Fibroblast of villous mesenchyme (primary cell): Measurements from ENCODE around the gene SPATS1. TPM values are rescaled to one million over a fixed set of nuclear protein-coding genes. Genes with fewer than 3 reads are reported as not detected.

ENCODE experiments used
- DNase-seq: peaks from one replicate; pipeline ENCODE4 v3.0.0-alpha.2; 2010; ENCODE audit warnings: low read depth
- H3K4me3 ChIP-seq: 2 replicates; pipeline ENCODE4 v1.5.1; 2011; ENCODE audit warnings: low read depth, mild to moderate bottlenecking, low read length
- total RNA-seq: library from RNA; depleted of rRNA; stranded (reverse); fragments of >200 nt; gene quantifications from 2 replicates; pipeline ENCODE4 v1.2.3, GENCODE V29; 2012
- TF ChIP-seq, protein P1 (sequence below): IDR thresholded peaks from 2 replicates; pipeline ENCODE4 v1.5.1; 2012; ENCODE audit warnings: low read depth, mild to moderate bottlenecking, low read length; ENCODE audit not compliant: insufficient read depth

SPATS1 gene
- total RNA-seq, 1 donor: not detected

- DNase-seq: peak; percentile 29
Measured at GRCh38 chr6:44304282-44305199, 37.9 kb upstream of the SPATS1 start.

DNA sequence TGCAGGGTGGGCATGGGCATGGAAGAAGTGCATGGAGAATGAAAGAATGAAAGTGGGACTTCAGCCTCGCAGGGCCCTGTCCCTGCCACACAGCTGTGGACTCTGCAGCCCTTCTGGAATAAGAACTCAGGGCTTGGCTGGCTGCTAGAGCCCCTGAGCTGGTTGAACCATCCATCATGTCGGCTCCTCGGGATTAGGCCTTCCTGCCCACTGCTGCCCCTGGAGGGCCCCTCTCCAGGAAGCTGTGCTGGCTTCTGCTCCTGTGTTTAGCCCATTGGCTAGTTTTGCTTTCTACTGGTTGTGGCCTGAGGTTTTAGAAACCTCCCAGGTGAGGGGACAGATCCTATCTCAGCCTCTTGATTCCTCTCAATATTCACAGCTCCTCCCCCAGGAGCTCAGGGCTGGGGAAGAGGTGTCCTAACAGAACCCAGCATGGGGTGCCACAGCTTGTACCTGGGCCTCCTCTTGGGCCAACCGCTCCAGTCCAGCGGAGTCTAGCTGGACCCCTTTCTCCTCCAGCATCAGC lies 37.2 kb upstream of the SPATS1 start:
- DNase-seq: no peak
- no peak overlapping the region for H3K4me3 ChIP-seq
- TF ChIP-seq, protein P1, sequence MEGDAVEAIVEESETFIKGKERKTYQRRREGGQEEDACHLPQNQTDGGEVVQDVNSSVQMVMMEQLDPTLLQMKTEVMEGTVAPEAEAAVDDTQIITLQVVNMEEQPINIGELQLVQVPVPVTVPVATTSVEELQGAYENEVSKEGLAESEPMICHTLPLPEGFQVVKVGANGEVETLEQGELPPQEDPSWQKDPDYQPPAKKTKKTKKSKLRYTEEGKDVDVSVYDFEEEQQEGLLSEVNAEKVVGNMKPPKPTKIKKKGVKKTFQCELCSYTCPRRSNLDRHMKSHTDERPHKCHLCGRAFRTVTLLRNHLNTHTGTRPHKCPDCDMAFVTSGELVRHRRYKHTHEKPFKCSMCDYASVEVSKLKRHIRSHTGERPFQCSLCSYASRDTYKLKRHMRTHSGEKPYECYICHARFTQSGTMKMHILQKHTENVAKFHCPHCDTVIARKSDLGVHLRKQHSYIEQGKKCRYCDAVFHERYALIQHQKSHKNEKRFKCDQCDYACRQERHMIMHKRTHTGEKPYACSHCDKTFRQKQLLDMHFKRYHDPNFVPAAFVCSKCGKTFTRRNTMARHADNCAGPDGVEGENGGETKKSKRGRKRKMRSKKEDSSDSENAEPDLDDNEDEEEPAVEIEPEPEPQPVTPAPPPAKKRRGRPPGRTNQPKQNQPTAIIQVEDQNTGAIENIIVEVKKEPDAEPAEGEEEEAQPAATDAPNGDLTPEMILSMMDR: no peak

More at GRCh38 chr6:44304282-44305199, 37.9 kb upstream of the SPATS1 start:
- TF ChIP-seq, protein P1: peak; percentile 88
- no peak overlapping the region for H3K4me3 ChIP-seq

DNA sequence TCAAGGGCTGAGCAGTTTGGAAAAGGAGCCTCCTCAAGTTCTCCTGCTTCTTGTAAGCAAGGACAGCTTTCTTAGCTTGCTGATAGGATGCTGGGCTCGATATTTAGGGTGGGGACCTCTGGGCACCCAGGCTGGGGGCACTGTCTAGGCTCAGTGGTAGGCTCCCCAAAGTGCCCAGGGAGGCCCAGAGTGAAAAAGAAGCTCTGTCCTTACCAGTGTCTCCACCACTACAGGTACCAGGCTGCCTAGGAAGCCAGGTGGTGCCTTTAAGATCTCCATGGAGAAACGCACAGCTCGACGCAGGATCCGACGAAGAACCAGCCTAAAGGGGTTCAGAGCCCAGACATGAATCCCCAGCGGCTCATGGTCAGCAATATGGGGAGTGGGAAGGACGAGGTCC lies 35.7 kb upstream of the SPATS1 start:
- DNase-seq: no peak
- TF ChIP-seq, protein P1: no peak
- H3K4me3 ChIP-seq: no peak overlapping the region

DNA sequence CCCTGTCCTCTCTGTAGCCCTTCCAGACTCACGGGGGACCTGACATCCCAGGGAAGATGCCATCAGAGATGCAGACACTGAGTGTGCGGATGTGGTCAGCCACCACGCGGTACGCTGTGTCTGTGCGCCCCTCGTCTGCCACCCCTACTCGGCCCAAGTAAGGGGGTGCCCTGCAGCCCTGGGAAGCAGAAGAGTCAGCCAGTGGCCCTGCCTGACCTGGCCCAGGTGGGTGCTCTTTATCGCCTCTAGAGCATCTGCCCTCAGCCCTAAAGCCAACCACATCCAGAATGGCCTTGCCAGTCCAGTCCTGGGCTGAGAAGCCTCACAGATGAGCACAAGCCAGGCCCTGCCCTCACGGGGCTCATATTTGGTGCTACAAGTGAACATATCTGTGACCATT lies 35.2 kb upstream of the SPATS1 start:
- no peak overlapping the region for H3K4me3 ChIP-seq
- no peak for DNase-seq
- TF ChIP-seq, protein P1: no peak

DNA sequence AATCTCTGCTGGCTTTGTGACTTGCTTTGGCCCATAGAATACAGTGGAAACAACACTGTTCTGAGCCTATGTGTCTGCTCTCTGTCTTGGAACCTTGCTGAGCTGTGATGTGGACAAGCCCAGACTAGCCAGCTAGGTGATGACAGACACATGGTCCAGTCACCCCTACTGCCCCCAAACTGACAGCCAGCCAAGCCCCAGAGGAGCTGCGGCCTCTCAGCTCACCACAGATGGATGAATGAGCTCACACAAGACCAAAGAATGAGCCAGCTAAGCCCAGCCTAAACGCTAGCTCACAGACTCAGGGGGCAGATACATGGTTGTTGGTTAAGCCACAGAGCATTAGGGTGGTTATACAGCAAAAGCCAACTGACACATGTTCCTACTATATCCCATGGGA lies 33.4 kb upstream of the SPATS1 start:
- no peak for DNase-seq
- TF ChIP-seq, protein P1: no peak
- no peak overlapping the region for H3K4me3 ChIP-seq

DNA sequence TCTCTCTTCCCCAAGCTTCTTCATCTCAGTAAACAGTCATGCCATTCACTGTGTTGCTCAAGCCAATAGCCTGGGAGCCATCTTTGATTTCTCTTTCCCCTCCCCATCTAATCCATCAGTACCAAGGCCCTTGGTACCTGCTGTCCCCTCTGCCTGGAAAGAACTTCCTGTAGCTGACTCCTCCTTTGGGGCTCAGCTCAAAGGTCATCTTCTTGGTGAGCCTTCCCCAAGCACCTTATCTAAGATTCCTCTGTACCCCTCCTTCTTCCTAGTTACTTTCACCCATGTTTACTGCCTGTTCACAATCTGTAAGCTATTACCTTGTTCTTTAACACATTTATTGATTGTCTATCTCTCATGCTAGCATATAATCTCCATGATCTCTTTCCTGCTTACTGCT lies 32.8 kb upstream of the SPATS1 start:
- DNase-seq: no peak
- TF ChIP-seq, protein P1: no peak
- no peak overlapping the region for H3K4me3 ChIP-seq
